Lower leg skin (tissue), 4 donors: ENCODE results near the gene TRIO. TPM values are rescaled to one million over a fixed set of nuclear protein-coding genes. Genes with fewer than 3 reads are reported as not detected.

Experiments used
- DNase-seq, 2 donors: peaks; one replicate each; pipeline ENCODE4 v3.0.0-alpha.2; 2019; ENCODE audit warnings: low spot score in 2 of 2
- H3K4me3 ChIP-seq: fragments of 200-600 bp; sonication (generic); 2 replicates; pipeline ENCODE4 v1.5.1; 2017; ENCODE audit warnings: mild to moderate bottlenecking, low read depth; ENCODE audit not compliant: poor library complexity, severe bottlenecking
- POLR2A ChIP-seq, 2 donors: fragments of 450-650 bp; IDR thresholded peaks; one replicate each; pipeline ENCODE4 v1.6.1; 2016 to 2017; ENCODE audit warnings: antibody characterized with exemption in 2 of 2, mild to moderate bottlenecking in 1 of 2, moderate library complexity in 1 of 2
- WGBS, 2 donors: methylation state at CpG; one replicate each; pipeline ENCODE4 v1.1.5; 2018; 5-methylcytosine and 5-hydroxymethylcytosine counted together
- intact Hi-C: fragments of 100-400 bp; cut with DNase I; formaldehyde crosslinking; loops from one replicate; pipeline ENCODE4 v1.15.0; 2023; ENCODE audit warnings: low total_unique reads
- total RNA-seq, 4 donors: library from RNA; depleted of rRNA; stranded (reverse); fragments of >200 nt; gene quantifications; one replicate each; pipeline ENCODE4 v1.1.0, GENCODE V29; 2016
- TF ChIP-seq, protein P1 (sequence below), 3 donors: fragments of 450-650 bp; IDR thresholded peaks; one replicate each; pipeline ENCODE4 v1.5.1; 2016; ENCODE audit warnings: antibody characterized with exemption in 3 of 3, mild to moderate bottlenecking in 3 of 3, moderate library complexity in 2 of 3

The TRIO gene
- total RNA-seq, 4 donors from 2014 or later = 47.8 to 101 (median 64.5) TPM

DNA sequence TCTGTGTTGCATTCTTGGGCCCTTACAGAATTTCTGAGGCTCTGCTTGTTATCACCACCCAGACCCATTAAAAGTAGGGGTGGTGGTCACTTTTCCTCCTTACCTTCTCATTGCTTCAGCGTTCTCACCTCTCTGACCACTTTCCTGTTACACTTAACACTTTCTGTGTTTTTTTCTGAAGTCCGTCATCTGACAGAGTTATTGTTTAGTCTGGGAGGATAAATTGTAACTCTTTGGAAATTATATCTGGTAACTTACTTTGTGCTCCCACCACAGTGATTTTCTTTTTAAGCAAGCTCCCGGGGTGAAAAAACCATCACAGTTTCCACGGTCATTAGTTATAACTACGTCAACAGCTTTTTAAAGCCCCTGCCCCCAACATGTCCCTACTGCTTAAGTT, 227.2 kb downstream of the TRIO start:
- no peak for TF ChIP-seq POLR2A (IDR thresholded peaks at IDR 0.05)
- TF ChIP-seq, protein P1, sequence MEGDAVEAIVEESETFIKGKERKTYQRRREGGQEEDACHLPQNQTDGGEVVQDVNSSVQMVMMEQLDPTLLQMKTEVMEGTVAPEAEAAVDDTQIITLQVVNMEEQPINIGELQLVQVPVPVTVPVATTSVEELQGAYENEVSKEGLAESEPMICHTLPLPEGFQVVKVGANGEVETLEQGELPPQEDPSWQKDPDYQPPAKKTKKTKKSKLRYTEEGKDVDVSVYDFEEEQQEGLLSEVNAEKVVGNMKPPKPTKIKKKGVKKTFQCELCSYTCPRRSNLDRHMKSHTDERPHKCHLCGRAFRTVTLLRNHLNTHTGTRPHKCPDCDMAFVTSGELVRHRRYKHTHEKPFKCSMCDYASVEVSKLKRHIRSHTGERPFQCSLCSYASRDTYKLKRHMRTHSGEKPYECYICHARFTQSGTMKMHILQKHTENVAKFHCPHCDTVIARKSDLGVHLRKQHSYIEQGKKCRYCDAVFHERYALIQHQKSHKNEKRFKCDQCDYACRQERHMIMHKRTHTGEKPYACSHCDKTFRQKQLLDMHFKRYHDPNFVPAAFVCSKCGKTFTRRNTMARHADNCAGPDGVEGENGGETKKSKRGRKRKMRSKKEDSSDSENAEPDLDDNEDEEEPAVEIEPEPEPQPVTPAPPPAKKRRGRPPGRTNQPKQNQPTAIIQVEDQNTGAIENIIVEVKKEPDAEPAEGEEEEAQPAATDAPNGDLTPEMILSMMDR (IDR thresholded peaks at IDR 0.05) = no peak
- intact Hi-C loops = no loop called here
- no peak for DNase-seq
- no peak overlapping the region for H3K4me3 ChIP-seq
- 88 to 89% methylated on average over 5 of the region's 5 CpGs for WGBS, 2 donors

DNA sequence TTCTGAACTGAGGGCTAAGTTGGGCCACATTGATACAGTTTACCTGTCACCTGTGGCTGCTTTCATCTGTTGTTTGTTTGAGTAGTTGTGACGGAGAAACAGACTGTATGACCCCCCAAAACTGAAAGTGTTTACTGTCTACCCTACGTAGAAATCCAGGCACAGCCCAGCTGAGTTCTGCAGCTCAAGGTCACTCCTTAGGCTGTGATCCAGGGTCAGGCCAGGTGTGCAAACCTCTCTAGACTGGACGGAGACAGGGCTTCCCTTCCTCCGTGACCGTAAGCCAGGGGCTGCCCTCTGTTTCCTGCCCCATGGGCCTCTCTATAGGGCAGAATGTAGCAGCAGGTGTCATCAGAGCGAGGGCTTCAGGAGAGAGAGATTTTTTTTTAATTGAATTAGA, 230.5 kb downstream of the TRIO start:
- H3K4me3 ChIP-seq = no peak overlapping the region
- intact Hi-C loops = no loop called here
- 83 to 86% methylated on average over 6 of the region's 6 CpGs for WGBS, 2 donors
- no peak for DNase-seq
- no peak for TF ChIP-seq POLR2A (IDR thresholded peaks at IDR 0.05)
- TF ChIP-seq, protein P1 (IDR thresholded peaks at IDR 0.05) = no peak

DNA sequence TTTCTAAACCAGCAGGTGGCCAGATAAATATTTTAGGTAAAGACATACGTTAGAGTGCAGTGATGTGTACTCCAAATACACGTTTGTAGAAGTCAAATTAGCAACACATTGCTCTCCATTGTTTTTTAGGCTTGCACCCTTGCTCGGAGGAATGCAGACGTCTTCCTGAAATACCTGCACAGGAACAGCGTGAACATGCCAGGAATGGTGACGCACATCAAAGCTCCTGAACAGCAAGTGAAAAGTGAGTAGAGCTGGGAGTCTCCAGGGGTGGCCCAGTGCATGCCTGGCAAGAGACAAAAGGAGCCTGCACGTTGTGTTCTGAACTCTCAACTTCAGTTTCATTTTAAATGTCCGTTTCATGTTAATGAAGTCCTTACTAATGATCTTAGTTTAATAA, 231.0 kb downstream of the TRIO start:
- no peak for DNase-seq
- TF ChIP-seq, protein P1 (IDR thresholded peaks at IDR 0.05) = no peak
- no peak for TF ChIP-seq POLR2A (IDR thresholded peaks at IDR 0.05)
- intact Hi-C loops = no loop called here
- WGBS, 2 donors = 60 to 71% methylated on average over 8 of the region's 8 CpGs
- H3K4me3 ChIP-seq = no peak overlapping the region

DNA sequence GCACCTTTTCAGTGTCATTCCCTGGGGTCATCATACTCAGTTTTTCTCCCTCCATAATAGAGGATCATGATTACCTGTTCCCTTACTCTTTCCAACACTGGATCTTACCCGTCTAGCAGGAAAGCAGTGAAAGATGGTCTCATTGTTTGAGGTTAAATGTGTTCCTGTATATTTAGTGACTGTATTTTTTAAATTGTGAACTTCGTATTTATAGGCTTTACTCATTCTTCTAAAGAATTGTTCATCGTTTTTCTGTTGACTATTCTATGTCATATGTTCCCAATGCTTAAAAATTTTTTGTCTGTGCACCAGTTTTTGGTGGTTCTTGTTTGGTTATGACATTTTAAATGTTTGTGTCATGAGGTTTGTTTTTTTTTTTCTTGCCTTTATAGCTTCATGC, 233.6 kb downstream of the TRIO start:
- no peak for TF ChIP-seq POLR2A (IDR thresholded peaks at IDR 0.05)
- TF ChIP-seq, protein P1 (IDR thresholded peaks at IDR 0.05) = no peak

DNA sequence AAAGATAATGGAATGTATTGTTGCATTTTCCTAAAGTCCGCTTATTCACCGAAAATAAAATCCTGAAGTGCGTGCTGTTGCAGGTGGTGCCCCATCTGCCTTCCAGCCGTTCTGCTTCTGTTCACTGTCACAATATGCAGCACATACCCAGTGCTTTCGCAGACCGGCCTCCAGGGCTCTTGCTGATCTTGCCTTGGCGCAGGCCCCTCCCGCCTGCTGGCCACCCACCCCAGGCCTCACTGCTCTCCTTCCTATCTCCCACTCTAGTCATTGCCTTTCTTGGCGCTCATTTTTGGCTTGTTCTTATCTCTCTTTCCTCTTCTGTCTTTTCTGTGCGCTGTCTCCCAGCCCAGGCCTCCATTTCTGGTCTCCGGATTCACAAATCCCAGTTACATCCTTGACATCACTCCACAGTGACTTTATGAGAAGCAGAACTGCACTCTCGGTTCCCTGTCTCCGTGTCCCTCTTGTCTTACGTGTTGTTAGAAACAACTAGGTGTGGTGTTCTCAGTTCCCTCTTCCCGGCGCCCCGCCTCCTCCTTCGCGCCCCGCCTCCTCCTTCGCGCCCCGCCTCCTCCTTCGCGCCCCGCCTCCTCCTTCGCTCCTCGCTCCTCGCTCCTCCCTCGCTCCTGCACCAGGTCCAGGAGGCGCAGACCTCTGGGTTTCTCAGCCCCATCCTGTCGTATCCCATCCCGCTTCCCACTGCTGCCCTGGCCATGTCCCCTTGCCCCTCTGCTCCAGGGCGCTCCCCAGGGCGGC, 236.8 kb downstream of the TRIO start:
- intact Hi-C loops = no loop called here
- H3K4me3 ChIP-seq = no peak overlapping the region
- WGBS, 2 donors = 85 to 89% methylated on average over 34 to 35 of the region's 35 CpGs
- no peak for DNase-seq
- TF ChIP-seq, protein P1 (IDR thresholded peaks at IDR 0.05) = no peak
- no peak for TF ChIP-seq POLR2A (IDR thresholded peaks at IDR 0.05)

More for the DNA sequence above, 233.6 kb downstream of the TRIO start:
- H3K4me3 ChIP-seq = no peak overlapping the region
- no peak for DNase-seq
- 82 to 86% methylated on average over 3 of the region's 3 CpGs for WGBS, 2 donors
- intact Hi-C loops = no loop called here

DNA sequence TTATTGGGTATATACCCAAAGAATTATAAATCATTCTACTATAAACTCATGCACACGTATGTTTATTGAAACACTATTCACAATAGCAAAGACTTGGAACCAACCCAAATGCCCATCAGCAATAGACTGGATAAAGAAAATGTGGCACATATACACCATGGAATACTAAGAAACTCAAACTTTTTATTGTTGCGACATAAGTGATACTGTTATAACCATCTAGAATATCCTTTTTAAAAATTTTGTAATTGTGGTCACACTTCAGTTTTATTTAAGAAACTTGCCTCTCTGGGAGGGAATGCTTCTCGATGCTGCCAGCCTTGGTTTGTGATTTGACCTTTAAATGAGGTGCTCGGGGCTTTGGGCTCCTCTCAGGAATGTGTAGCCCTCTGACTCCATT, 237.6 kb downstream of the TRIO start:
- WGBS, 2 donors = 80 to 85% methylated on average over 4 of the region's 4 CpGs
- intact Hi-C loops = no loop called here
- TF ChIP-seq, protein P1 (IDR thresholded peaks at IDR 0.05) = no peak
- TF ChIP-seq POLR2A (IDR thresholded peaks at IDR 0.05) = no peak
- no peak overlapping the region for H3K4me3 ChIP-seq
- DNase-seq = no peak
